SH-SY5Y (cell line): ENCODE results near the gene CCDC157.

Source experiments
- GATA2 ChIP-seq: IDR thresholded peaks from 2 replicates; pipeline ENCODE4 v1.6.1; 2011; ENCODE audit warnings: mild to moderate bottlenecking, low read depth, low read length
- GATA3 ChIP-seq: IDR thresholded peaks from 2 replicates; pipeline ENCODE4 v1.6.1; 2011; ENCODE audit warnings: low read depth, mild to moderate bottlenecking, low read length, moderate library complexity

GRCh38 chr22:30323246-30323645 lies 33.6 kb upstream of the CCDC157 start:
- TF ChIP-seq GATA2 (no peak), GATA3 (no peak)
